Cardiac fibroblast (primary cell): ENCODE results near the gene FAF1.

Experiments
- DNase-seq, 2 donors: peaks; one replicate each; pipeline versions ENCODE4 v3.0.0 to v3.0.0-alpha.2; 2010; ENCODE audit warnings: low read depth in 2 of 2
- H3K4me3 ChIP-seq, 2 donors: replicated peaks in 1 of 2; 1 replicate in 1 of 2; 2 replicates in 1 of 2; pipeline ENCODE4 v1.5.1; 2011; ENCODE audit warnings: low read depth in 2 of 2, low read length in 2 of 2, mild to moderate bottlenecking in 2 of 2, moderate library complexity in 1 of 2
- CTCF ChIP-seq: IDR thresholded peaks from one replicate; pipeline ENCODE4 v1.5.1; 2011; ENCODE audit warnings: low read depth, mild to moderate bottlenecking, low read length, inconsistent platforms

The FAF1 gene

GRCh38 chr1:50985094-50985493 lies 25.0 kb upstream of the FAF1 start:
- no peak overlapping the region for H3K4me3 ChIP-seq
- DNase-seq, result no peak
- TF ChIP-seq CTCF, result no peak

GRCh38 chr1:50983219-50983802 lies 23.2 kb upstream of the FAF1 start:
- H3K4me3 ChIP-seq, result no peak overlapping the region
- TF ChIP-seq CTCF, result no peak
- DNase-seq, result no peak

GRCh38 chr1:50982611-50983010 lies 22.5 kb upstream of the FAF1 start:
- TF ChIP-seq CTCF, result no peak
- no peak overlapping the region for H3K4me3 ChIP-seq
- DNase-seq, result no peak

- DNase-seq, result peak in 1 of 2 donors; percentile 37
- no peak for TF ChIP-seq CTCF
- no peak overlapping the region for H3K4me3 ChIP-seq
These were observed 21.7 kb upstream of the FAF1 start for GRCh38 chr1:50981741-50982140.

GRCh38 chr1:50980505-50980904 lies 20.4 kb upstream of the FAF1 start:
- no peak overlapping the region for H3K4me3 ChIP-seq
- no peak for TF ChIP-seq CTCF
- no peak for DNase-seq

- no peak for DNase-seq
- TF ChIP-seq CTCF, result no peak
- H3K4me3 ChIP-seq, result no peak overlapping the region
These were observed 19.9 kb upstream of the FAF1 start for GRCh38 chr1:50979937-50980336.
